DOHH2 (cell line): ENCODE measurements around the gene ATRN.

Source experiments
- H3F3A ChIP-seq: fragments of 200-600 bp; sonication (generic), shearing (Covaris generic); 2 replicates; pipeline ENCODE4 v1.6.0; 2016; ENCODE audit warnings: antibody characterized with exemption, mild to moderate bottlenecking; ENCODE audit not compliant: control insufficient read depth, insufficient read depth
- H3K27ac ChIP-seq: fragments of 200-600 bp; sonication (generic); 2 replicates; pipeline ENCODE4 v1.5.1; 2014; ENCODE audit warnings: low read depth, mild to moderate bottlenecking, low read length, moderate library complexity
- H3K27me3 ChIP-seq: fragments of 200-600 bp; sonication (generic); 2 replicates; pipeline ENCODE4 v1.6.1; 2014; ENCODE audit warnings: mild to moderate bottlenecking, low read length, mixed read lengths; ENCODE audit not compliant: control insufficient read depth
- H3K36me3 ChIP-seq: fragments of 200-600 bp; sonication (generic); 2 replicates; pipeline ENCODE4 v1.6.1; 2014; ENCODE audit warnings: mild to moderate bottlenecking, low read length, moderate library complexity, mixed read lengths; ENCODE audit not compliant: control insufficient read depth
- H3K4me1 ChIP-seq: fragments of 200-600 bp; sonication (generic); 2 replicates; pipeline ENCODE4 v1.6.1; 2014; ENCODE audit warnings: mild to moderate bottlenecking, low read length, mixed read lengths; ENCODE audit not compliant: control insufficient read depth
- H3K4me2 ChIP-seq: fragments of 200-600 bp; sonication (generic); 2 replicates; pipeline ENCODE4 v1.6.0; 2014; ENCODE audit warnings: mild to moderate bottlenecking, low read length, moderate library complexity
- H3K4me3 ChIP-seq: fragments of 200-600 bp; sonication (generic); 2 replicates; pipeline ENCODE4 v1.5.1; 2014; ENCODE audit warnings: mild to moderate bottlenecking, low read length, mixed read lengths
- H3K79me2 ChIP-seq: fragments of 200-600 bp; sonication (generic); 2 replicates; pipeline ENCODE4 v1.6.1; 2014; ENCODE audit warnings: mild to moderate bottlenecking, low read length, mixed read lengths; ENCODE audit not compliant: control insufficient read depth
- H3K9me2 ChIP-seq: fragments of 200-600 bp; sonication (generic); replicated peaks from 2 replicates; pipeline ENCODE4 v1.6.1; 2014; ENCODE audit warnings: mild to moderate bottlenecking, low read length, mixed read lengths; ENCODE audit not compliant: control insufficient read depth
- H3K9me3 ChIP-seq: fragments of 200-600 bp; sonication (generic); 2 replicates; pipeline ENCODE4 v1.6.1; 2014; ENCODE audit warnings: antibody characterized with exemption, low read length, mixed read lengths; ENCODE audit not compliant: control insufficient read depth, insufficient read depth
- H4K20me1 ChIP-seq: fragments of 200-600 bp; sonication (generic); 2 replicates; pipeline ENCODE4 v1.6.0; 2014; ENCODE audit warnings: low read depth, mild to moderate bottlenecking, antibody characterized with exemption, low read length, moderate library complexity; ENCODE audit not compliant: control insufficient read depth, insufficient read depth
- CTCF ChIP-seq: fragments of 200-600 bp; sonication (generic); IDR thresholded peaks from one replicate; pipeline ENCODE4 v1.5.1; 2014; ENCODE audit warnings: antibody characterized with exemption, mild to moderate bottlenecking, low read depth, low read length; ENCODE audit not compliant: poor library complexity, severe bottlenecking
- EZH2phosphoT487 ChIP-seq: fragments of 200-600 bp; sonication (generic); IDR thresholded peaks from 2 replicates; pipeline ENCODE4 v1.6.1; 2017; ENCODE audit warnings: borderline replicate concordance, mild to moderate bottlenecking, antibody characterized with exemption, low read length, moderate library complexity, mixed read lengths

ATRN gene

DNA sequence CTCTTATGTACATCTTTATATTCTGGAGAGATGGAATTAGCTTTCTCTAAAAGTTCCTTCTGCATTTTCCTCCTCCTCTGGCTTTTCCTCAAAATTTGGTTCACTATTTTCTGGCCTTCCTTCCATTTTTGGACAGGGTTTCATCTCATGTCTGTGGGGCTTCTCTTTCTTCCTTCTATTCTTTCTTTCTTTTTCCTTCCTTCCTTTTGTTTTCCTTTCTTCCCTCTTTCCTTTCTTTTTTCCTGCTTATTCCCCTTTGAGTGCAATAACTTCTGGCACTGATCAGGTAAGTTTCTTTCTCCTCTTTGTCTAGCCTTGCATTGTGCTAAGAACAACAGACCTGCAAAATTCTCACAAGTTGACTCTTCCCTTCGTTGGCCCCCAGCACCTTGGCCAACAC lies 5.5 kb upstream of the ATRN start:
- no peaks in the 10 kb centered on the region for H3K36me3 ChIP-seq
- no peak overlapping the region for H3K4me2 ChIP-seq
- H3K9me3 ChIP-seq = no peaks in the 10 kb centered on the region
- peaks cover 19% of the 10 kb centered on the region for H3K27me3 ChIP-seq
- no peaks in the 10 kb centered on the region for H3F3A ChIP-seq
- no peak for TF ChIP-seq CTCF
- no peak for TF ChIP-seq EZH2phosphoT487
- no peak overlapping the region for H3K27ac ChIP-seq
- no peaks in the 10 kb centered on the region for H3K9me2 ChIP-seq
- peaks cover 3% of the 10 kb centered on the region; the same call in 1 of the 2 replicates for H3K4me1 ChIP-seq
- no peak overlapping the region for H3K4me3 ChIP-seq
- no peaks in the 10 kb centered on the region for H4K20me1 ChIP-seq
- no peaks in the 10 kb centered on the region for H3K79me2 ChIP-seq

DNA sequence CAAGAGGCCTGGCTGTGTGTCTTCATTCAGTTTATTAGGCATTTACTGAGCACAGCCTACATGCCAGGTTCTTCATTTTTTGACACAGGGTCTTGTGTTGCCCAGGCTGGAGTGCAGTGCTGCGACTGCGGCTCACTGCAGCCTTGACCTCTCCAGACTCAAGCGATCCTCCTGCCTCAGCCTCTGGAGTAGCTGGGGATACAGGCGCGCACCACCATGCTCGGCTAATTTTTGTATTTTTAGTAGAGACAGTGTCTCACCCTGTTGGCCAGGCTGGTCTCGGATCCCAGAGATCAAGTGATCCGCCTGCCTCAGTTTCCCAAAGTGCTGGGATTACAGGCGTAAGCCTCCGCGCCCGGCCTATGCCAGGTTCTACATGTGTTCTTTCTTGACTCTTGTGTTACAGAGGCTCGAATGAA lies 601 bp upstream of the ATRN start:
- Histone ChIP-seq H3K27me3 (peaks cover 15% of the 10 kb centered on the region), H3K4me2 (peak overlapping the region; percentile 80), H3K9me3 (no peaks in the 10 kb centered on the region), H3F3A (no peaks in the 10 kb centered on the region), H3K4me1 (peaks cover 21% of the 10 kb centered on the region), H3K4me3 (peak overlapping the region; percentile 83), H3K27ac (no peak overlapping the region), H3K9me2 (no peaks in the 10 kb centered on the region), H3K79me2 (peaks cover 32% of the 10 kb centered on the region), H3K36me3 (peaks cover 4% of the 10 kb centered on the region; the same call in 1 of the 2 replicates), H4K20me1 (peaks cover 8% of the 10 kb centered on the region; the same call in 1 of the 2 replicates)
- TF ChIP-seq CTCF = no peak
- TF ChIP-seq EZH2phosphoT487 = no peak

DNA sequence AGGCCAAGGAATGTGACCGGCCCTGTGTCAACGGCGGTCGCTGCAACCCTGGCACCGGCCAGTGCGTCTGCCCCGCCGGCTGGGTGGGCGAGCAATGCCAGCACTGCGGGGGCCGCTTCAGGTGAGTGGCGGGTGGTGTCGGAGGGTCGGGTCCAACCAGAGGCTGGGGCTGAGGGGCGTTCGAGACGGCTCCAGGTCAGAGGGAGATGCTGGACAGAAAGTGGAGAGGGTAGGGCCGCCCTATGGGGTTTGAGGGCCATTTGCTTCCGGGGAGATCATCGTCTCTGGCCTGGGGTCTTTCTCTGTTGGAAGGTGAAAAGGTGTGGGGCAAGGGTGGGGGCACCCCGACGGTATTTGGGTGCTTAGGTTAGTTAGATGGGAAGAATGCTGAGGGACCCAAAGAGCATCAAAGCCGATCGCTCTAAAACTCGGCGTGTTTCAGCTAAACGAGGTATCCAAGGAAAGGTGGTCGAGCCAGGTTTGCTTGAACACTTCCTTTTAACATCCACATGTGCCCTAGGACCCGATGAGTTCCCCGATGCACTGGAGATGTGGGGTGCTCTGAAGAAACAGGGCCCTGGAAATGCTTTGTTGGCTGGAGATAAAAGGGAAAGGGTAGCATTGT lies 691 bp downstream of the ATRN start:
- no peak overlapping the region for H3K27ac ChIP-seq
- peaks cover 8% of the 10 kb centered on the region; the same call in 1 of the 2 replicates for H4K20me1 ChIP-seq
- H3K9me3 ChIP-seq = no peaks in the 10 kb centered on the region
- H3K27me3 ChIP-seq = peaks cover 3% of the 10 kb centered on the region
- H3K79me2 ChIP-seq = peaks cover 42% of the 10 kb centered on the region
- H3F3A ChIP-seq = no peaks in the 10 kb centered on the region
- H3K4me3 ChIP-seq = peak overlapping the region; percentile 83
- peaks cover 21% of the 10 kb centered on the region for H3K4me1 ChIP-seq
- no peaks in the 10 kb centered on the region for H3K9me2 ChIP-seq
- H3K36me3 ChIP-seq = peaks cover 4% of the 10 kb centered on the region; the same call in 1 of the 2 replicates
- no peak for TF ChIP-seq CTCF
- TF ChIP-seq EZH2phosphoT487 = no peak
- H3K4me2 ChIP-seq = peak overlapping the region; percentile 80
